ENCODE results near the gene RNF186. TPM values are rescaled to one million over a fixed set of nuclear protein-coding genes. Genes with fewer than 3 reads are reported as not detected.

The RNF186 gene
- total and polyA plus RNA-seq, 2 of the 13 experiments (the other 11 are each of a cell fraction or from before 2014, with no cell fraction given) = 0.07 to 0.20 TPM

- TF ChIP-seq FOXP4 (CRISPR knock-in tag; IDR thresholded peaks at IDR 0.05) (0 out of 2 replicates have a peak, but pooled peaks have one; percentile 18), ZNF331 (CRISPR knock-in tag; IDR thresholded peaks at IDR 0.05) (0 out of 2 replicates have a peak, but pooled peaks have one; percentile 27), ZNF280D (CRISPR knock-in tag; IDR thresholded peaks at IDR 0.05) (peak; percentile 73; the same call in 1 of the 2 replicates), XRCC5 (optimal IDR thresholded peaks at IDR 0.05; ENCODE audit: low read length) (peak; percentile 16), ZNF710 (CRISPR knock-in tag; IDR thresholded peaks at IDR 0.05; ENCODE audit: borderline replicate concordance) (peak; percentile 28; the same call in 1 of the 2 replicates), PREB (CRISPR knock-in tag; IDR thresholded peaks at IDR 0.05) (no peak), FOXA3 (CRISPR knock-in tag; IDR thresholded peaks at IDR 0.05) (peak; percentile 15; the same call in 1 of the 2 replicates), HMGXB4 (CRISPR knock-in tag; IDR thresholded peaks at IDR 0.05; ENCODE audit: borderline replicate concordance in 1 of 2, low read depth in 1 of 2) (peak in 1 of 2 experiments; percentile 18; a peak in 1 of 4 replicates), UBTF (CRISPR knock-in tag; IDR thresholded peaks at IDR 0.05) (no peak)
These were observed 986 bp upstream of the RNF186 start (continued) for GRCh38 chr1:19815801-19816736.

Data from HepG2 (cell line).